Mucosa of gallbladder (tissue), 1 donor: ENCODE data around the gene JMJD6. TPM values are rescaled to one million over a fixed set of nuclear protein-coding genes. Genes with fewer than 3 reads are reported as not detected.
A peak's percentile ranks its signal among the peaks of the same experiment; 100 is the strongest.

ENCODE experiments used
- DNase-seq: peaks from one replicate; pipeline ENCODE4 v3.0.0-alpha.2; 2020; ENCODE audit warnings: low spot score
- total RNA-seq: library from RNA; stranded (reverse); gene quantifications from one replicate; pipeline ENCODE4 v1.2.1, GENCODE V29; 2021
- donor health status: DM: no; HTN: no; CAD: no.

Gene JMJD6
- total RNA-seq, 1 donor from 2014 or later, result 34.4 TPM

DNA sequence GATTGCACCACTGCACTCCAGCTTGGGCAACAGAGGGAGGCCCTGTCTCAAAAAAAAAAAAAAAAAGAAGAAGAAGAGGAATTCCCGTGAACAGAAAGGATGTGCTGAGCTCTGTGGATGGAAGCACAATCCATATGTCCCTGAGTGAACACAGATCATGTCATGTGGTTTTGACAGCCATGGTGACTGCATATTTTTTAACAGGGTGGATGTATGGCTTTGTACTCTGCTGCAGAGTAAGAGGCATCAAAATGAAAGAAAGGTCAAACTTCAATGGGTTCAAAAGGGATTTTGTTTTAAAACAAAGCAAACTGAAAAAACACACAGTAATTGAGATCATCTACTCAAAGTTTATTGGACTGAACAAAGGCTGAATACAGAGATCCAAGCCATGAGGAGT is 47.2 kb downstream of the JMJD6 start:
- DNase-seq, result no peak

DNA sequence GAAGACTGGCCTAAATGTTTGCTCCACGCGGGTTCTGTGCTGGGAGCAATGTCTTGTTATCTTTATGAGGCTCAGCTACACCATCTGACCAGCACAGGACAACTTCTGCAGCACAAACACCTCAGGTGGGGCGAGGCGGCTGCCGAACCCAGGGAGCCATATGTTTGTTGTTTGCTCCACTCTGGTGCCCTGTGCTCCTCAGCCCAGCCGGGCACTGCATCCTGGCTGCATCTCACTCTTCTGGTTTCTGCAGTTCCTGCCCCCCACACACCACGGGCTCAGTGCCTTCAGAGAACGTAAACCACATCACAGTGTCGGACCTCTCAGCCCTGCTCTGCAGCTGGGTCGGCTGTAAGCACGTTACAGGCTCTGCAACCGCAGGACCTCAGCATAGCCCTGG is 48.1 kb downstream of the JMJD6 start:
- DNase-seq, result no peak

DNA sequence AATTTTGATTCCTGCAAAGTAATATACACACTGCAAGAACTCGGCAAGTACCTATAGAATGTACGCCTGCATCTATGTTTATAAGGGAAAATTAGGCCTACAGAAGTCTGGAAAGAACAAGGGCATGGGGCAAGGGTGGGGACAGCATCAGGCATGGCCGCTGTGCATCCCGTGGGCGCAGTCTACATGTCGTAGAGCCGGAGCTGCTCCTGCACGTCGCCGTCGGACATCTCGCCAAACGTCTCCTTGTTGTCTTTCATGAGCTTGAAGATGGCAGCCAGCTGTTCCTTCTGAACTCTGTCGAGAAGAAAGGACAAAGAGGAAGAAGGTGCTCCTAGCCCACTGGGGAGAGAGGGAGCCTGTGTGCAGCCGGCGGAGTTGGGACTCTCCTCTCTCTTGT is 49.0 kb downstream of the JMJD6 start:
- no peak for DNase-seq

DNA sequence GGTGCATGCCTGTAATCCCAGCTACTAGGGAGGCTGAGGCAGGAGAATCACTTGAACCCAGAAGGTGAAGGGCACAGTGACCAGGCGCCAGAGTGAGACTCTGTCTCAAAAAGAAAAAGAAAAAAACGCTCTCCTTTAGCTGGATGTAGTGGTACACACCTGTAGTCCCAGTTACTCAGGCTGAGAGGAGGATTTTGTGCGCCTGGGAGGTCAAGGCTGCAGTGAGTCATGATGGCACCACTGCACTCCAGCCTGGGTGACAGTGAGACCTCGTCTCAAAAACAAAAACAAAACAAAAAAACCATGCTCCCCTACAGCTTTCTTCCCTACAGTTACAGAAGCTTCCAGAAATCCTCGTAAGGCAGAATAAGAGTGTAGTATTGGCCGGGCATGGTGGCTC is 49.8 kb downstream of the JMJD6 start:
- no peak for DNase-seq

GRCh38 chr17:76675648-76676047 is 50.8 kb downstream of the JMJD6 start:
- no peak for DNase-seq

GRCh38 chr17:76674600-76674999 is 51.8 kb downstream of the JMJD6 start:
- DNase-seq, result no peak

DNA sequence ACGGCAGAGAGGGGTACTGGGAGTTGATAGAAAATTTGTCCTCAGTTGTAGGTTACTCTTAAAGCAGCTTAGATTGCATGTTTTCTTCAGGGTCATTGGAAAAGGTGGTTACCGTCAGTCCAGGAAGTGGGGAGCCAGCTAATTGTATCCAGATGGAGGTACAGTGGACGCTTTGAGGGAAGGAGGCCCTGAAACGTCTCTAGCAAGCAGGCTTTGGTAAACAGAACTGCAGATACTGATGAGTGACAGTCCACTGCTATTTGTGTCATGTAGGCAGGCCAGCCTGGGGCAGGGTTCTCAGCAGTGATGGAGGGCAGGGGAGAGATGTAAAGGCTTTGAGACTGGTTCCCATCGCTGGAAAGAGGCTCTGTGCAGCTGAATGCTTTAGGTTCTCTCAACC is 52.7 kb downstream of the JMJD6 start:
- no peak for DNase-seq

DNA sequence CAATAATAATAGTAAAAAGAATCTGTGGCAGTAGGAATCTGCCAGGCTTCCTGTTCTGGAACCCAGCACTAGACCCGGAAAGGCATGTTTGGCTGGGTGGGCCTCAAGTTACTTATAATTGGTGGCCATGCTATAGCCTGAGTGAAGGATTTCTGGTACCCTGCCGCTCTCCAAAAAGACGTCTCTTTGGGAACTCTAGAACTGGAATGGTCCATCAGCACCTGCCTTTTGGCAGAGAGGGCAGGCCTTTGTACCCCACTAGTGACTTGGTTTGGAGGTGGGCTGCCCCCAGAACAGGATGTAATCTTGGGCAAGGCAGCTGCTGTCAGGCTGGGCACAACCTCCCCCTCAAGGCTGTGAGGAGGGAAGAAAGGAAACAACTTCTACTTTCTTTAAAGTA is 53.5 kb downstream of the JMJD6 start:
- DNase-seq, result no peak

DNA sequence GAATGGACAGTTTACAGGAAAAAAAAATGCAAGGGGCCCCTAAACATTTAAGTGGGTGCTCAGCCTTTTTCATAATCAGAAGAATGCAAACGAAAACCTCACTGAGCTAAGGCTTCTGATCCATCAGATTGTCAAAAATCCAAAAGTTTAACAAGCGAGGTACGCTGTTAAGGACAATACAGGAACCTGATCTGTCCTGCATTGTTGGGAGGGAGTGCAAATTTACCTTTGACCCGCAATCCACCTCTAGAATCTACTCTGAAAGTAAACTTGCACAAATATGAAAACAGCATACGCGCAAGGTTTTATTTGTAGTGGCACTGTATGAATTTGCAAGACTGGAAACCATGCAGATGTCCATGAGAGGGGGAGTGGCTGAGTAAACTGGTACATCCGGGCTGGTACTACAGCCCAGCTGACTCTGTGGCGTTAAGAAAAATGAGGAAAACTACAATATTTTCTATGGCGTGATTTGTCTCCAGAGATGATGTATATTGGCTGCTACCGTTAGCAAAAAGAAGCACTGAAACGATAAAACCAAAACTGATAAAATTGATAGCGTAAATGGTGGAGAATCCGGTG is 54.0 kb downstream of the JMJD6 start:
- DNase-seq, result no peak

- DNase-seq, result no peak
These were observed 54.5 kb downstream of the JMJD6 start for GRCh38 chr17:76671912-76672262.

DNA sequence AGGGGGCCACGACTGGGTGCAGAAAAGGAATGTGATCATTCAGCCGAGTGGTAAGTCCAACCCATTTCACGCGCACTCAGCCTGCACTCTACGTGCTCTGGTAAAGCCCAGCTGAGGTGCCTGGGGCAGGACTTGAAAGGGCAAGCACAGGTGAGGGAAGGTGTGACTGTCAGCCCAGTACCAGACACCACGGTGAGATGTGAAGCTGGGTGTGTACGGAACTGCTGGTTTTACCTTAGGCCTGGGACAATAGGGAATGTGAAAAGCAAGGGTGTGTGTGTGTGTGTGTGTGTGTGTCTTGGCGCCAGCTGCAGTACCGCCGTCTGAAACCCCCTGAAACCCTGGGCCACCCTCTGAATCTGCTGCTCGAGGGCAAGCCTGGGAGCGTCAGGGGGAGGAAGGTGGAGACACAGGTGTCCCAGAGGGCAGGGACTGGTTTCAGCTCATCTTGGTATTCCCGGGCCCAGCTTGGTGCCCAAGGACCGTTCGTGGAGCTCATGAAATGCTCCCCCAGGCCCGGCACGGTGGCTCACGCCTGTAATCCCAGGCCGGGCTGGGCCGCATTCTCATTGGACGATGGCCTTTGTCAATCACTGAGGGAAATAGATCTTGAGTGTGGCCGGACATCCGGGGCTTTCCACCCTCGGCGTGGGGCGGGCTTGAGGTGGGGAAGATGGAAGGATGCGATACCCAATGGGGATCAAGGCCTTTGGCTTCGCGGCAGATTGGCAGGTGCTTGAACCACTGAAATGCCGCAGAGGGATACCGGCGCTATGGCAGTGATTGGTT is 55.1 kb downstream of the JMJD6 start:
- DNase-seq, result peak; percentile 100

- no peak for DNase-seq
These were observed 55.7 kb downstream of the JMJD6 start for GRCh38 chr17:76670718-76671122.

GRCh38 chr17:76670020-76670717 is 56.2 kb downstream of the JMJD6 start:
- peak; percentile 67 for DNase-seq

Other genes with a start within 250 kb of the JMJD6 start
- gene RHBDF2, start 225.2 kb downstream of the JMJD6 start, total RNA-seq, result 48.8 TPM
- 14.7 TPM for gene CYGB, start 188.9 kb downstream of the JMJD6 start, total RNA-seq
- gene PRCD, start 186.6 kb downstream of the JMJD6 start, total RNA-seq, result 4.3 TPM
- gene ST6GALNAC2, start 140.7 kb downstream of the JMJD6 start, total RNA-seq, result 2.4 TPM
- gene ST6GALNAC1, start 82.8 kb downstream of the JMJD6 start, total RNA-seq, result 61.0 TPM
- 217 TPM for gene MXRA7, start 15.6 kb downstream of the JMJD6 start, total RNA-seq
- 35.0 TPM for gene METTL23, start 233 bp upstream of the JMJD6 start, total RNA-seq
- gene SRSF2, start 10.7 kb upstream of the JMJD6 start, total RNA-seq, result 130 TPM
- 21.1 TPM for gene MFSD11, start 11.5 kb upstream of the JMJD6 start, total RNA-seq
- gene MGAT5B, start 141.8 kb upstream of the JMJD6 start, total RNA-seq, result 0.69 TPM